ENCODE data around the gene DDX47.
A peak's percentile ranks its signal among the peaks of the same experiment; 100 is the strongest.

DNA sequence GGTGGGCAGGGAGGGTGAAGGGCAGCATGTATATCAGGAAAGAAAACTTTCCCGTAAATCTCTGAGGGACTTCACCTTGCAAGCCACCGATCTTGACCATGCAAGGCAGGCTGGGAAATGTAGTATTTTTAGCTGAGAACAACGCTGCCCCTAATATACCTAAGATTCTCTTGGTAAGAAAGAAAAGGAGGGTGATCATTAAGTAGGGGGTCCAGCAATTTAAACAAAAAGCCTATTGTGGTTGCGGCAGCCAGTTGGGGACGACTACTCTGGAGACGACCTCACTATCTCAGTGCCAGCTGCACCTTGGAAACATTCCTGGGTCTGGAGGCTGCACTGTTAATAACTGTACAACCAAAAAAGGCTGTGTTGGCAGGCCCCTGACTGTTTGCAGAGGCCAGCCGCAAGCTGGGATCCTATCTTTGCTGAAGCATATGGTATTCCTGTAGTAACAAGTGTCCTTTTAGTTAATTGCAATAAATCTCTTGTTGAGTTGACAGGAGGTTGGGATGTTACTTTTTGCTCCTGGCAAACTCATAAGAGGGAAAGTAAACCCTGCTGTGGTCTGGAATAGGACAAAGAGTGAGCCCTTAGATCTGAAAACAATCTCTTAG lies 21.3 kb upstream of the DDX47 start:
- TF ChIP-seq POLR2AphosphoS5 (IDR thresholded peaks at IDR 0.05; ENCODE audit: low read depth, low read length) = peak; percentile 32; the same call in 1 of the 2 replicates
- TF ChIP-seq, protein P1, sequence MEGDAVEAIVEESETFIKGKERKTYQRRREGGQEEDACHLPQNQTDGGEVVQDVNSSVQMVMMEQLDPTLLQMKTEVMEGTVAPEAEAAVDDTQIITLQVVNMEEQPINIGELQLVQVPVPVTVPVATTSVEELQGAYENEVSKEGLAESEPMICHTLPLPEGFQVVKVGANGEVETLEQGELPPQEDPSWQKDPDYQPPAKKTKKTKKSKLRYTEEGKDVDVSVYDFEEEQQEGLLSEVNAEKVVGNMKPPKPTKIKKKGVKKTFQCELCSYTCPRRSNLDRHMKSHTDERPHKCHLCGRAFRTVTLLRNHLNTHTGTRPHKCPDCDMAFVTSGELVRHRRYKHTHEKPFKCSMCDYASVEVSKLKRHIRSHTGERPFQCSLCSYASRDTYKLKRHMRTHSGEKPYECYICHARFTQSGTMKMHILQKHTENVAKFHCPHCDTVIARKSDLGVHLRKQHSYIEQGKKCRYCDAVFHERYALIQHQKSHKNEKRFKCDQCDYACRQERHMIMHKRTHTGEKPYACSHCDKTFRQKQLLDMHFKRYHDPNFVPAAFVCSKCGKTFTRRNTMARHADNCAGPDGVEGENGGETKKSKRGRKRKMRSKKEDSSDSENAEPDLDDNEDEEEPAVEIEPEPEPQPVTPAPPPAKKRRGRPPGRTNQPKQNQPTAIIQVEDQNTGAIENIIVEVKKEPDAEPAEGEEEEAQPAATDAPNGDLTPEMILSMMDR (IDR thresholded peaks at IDR 0.05) = no peak
- TF ChIP-seq, protein P2, sequence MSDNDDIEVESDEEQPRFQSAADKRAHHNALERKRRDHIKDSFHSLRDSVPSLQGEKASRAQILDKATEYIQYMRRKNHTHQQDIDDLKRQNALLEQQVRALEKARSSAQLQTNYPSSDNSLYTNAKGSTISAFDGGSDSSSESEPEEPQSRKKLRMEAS (IDR thresholded peaks at IDR 0.05; ENCODE audit: low read depth) = no peak
- TF ChIP-seq SIN3A (IDR thresholded peaks at IDR 0.05; ENCODE audit: borderline replicate concordance, low read depth, low read length) = no peak
- TF ChIP-seq RAD21 (IDR thresholded peaks at IDR 0.05; ENCODE audit: low read length) = no peak
- TF ChIP-seq, protein P3, sequence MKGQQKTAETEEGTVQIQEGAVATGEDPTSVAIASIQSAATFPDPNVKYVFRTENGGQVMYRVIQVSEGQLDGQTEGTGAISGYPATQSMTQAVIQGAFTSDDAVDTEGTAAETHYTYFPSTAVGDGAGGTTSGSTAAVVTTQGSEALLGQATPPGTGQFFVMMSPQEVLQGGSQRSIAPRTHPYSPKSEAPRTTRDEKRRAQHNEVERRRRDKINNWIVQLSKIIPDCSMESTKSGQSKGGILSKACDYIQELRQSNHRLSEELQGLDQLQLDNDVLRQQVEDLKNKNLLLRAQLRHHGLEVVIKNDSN (IDR thresholded peaks at IDR 0.05; ENCODE audit: borderline replicate concordance, low read depth) = no peak
- no peak for TF ChIP-seq RXRA (IDR thresholded peaks at IDR 0.05; ENCODE audit: borderline replicate concordance, low read depth)
